Keratinocyte (primary cell): ENCODE measurements around the gene CDC14B.

Experiments used
- EZH2 ChIP-seq: IDR thresholded peaks from one replicate; pipeline ENCODE4 v1.6.1; 2012; ENCODE audit warnings: inconsistent platforms, mild to moderate bottlenecking, low read length, moderate library complexity
- TF ChIP-seq, protein P1 (sequence below), 3 experiments: IDR thresholded peaks in 1 of 3; conservative IDR thresholded peaks in 1 of 3; optimal IDR thresholded peaks in 1 of 3; 2 replicates in 2 of 3; 3 replicates in 1 of 3; pipeline versions ENCODE3 to v1.5.1; 2011; ENCODE audit warnings: low read length in 3 of 3, mild to moderate bottlenecking in 3 of 3, moderate library complexity in 2 of 3, control low read depth in 1 of 3, inconsistent platforms in 1 of 3; ENCODE audit not compliant: insufficient read depth in 2 of 3; ENCODE audit errors: extremely low read depth in 1 of 3

- TF ChIP-seq, protein P1, sequence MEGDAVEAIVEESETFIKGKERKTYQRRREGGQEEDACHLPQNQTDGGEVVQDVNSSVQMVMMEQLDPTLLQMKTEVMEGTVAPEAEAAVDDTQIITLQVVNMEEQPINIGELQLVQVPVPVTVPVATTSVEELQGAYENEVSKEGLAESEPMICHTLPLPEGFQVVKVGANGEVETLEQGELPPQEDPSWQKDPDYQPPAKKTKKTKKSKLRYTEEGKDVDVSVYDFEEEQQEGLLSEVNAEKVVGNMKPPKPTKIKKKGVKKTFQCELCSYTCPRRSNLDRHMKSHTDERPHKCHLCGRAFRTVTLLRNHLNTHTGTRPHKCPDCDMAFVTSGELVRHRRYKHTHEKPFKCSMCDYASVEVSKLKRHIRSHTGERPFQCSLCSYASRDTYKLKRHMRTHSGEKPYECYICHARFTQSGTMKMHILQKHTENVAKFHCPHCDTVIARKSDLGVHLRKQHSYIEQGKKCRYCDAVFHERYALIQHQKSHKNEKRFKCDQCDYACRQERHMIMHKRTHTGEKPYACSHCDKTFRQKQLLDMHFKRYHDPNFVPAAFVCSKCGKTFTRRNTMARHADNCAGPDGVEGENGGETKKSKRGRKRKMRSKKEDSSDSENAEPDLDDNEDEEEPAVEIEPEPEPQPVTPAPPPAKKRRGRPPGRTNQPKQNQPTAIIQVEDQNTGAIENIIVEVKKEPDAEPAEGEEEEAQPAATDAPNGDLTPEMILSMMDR (optimal IDR thresholded peaks at IDR 0.05 in 1 of 3, IDR thresholded peaks at IDR 0.05 in 1 of 3, conservative IDR thresholded peaks at IDR 0.05 in 1 of 3; ENCODE audit: extremely low read depth in 1 of 3, insufficient read depth in 2 of 3, low read length in 3 of 3) = no peak
- TF ChIP-seq EZH2 = no peak
Measured at GRCh38 chr9:96509026-96509425, 110.6 kb downstream of the CDC14B start.
